NCI-H510A treated with DMSO at 0.1 percent for 48 hours (cell line): Measurements from ENCODE around the gene COL15A1.

Source experiments
- DNase-seq: peaks from one replicate; lab custom pipeline; 2025; lab: John Stamatoyannopoulos, UW

Gene COL15A1

GRCh38 chr9:98973171-98973570 is 29.5 kb downstream of the COL15A1 start:
- DNase-seq: no peak

GRCh38 chr9:98973576-98973975 is 29.9 kb downstream of the COL15A1 start:
- no peak for DNase-seq

GRCh38 chr9:98974106-98974505 is 30.4 kb downstream of the COL15A1 start:
- no peak for DNase-seq

- DNase-seq: no peak
These were observed 30.8 kb downstream of the COL15A1 start for GRCh38 chr9:98974554-98974953.

GRCh38 chr9:98974994-98975712 is 31.4 kb downstream of the COL15A1 start:
- DNase-seq: peak; percentile 60

- DNase-seq: no peak
These were observed 32.1 kb downstream of the COL15A1 start for GRCh38 chr9:98975838-98976237.

- no peak for DNase-seq
These were observed 33.6 kb downstream of the COL15A1 start for GRCh38 chr9:98977246-98977714.

GRCh38 chr9:98977813-98978212 is 34.1 kb downstream of the COL15A1 start:
- DNase-seq: no peak

GRCh38 chr9:98978231-98978681 is 34.5 kb downstream of the COL15A1 start:
- no peak for DNase-seq

GRCh38 chr9:98980291-98980690 is 36.6 kb downstream of the COL15A1 start:
- DNase-seq: no peak

GRCh38 chr9:98983295-98984268 is 39.9 kb downstream of the COL15A1 start:
- DNase-seq: no peak

GRCh38 chr9:98985596-98985995 is 41.9 kb downstream of the COL15A1 start:
- DNase-seq: no peak

- DNase-seq: no peak
These were observed 43.4 kb downstream of the COL15A1 start for GRCh38 chr9:98986866-98987651.

- peak; percentile 51 for DNase-seq
These were observed 45.6 kb downstream of the COL15A1 start for GRCh38 chr9:98989036-98990000.

- DNase-seq: no peak
These were observed 46.6 kb downstream of the COL15A1 start for GRCh38 chr9:98990181-98990870.

- no peak for DNase-seq
These were observed 48.6 kb downstream of the COL15A1 start for GRCh38 chr9:98992107-98992884.

- no peak for DNase-seq
These were observed 49.3 kb downstream of the COL15A1 start for GRCh38 chr9:98992885-98993569.

- no peak for DNase-seq
These were observed 49.9 kb downstream of the COL15A1 start for GRCh38 chr9:98993570-98993945.
